Measurements from ENCODE around the gene NUDT14.

- TF ChIP-seq CTCF (IDR thresholded peaks at IDR 0.05) (no peak), EP300 (IDR thresholded peaks at IDR 0.05) (no peak), POLR2A (IDR thresholded peaks at IDR 0.05) (no peak)
Observed at GRCh38 chr14:105138551-105139111, 42.5 kb downstream of the NUDT14 start.

Data from ovary (tissue), 3 donors.